ENCODE results near the gene OGDH.

Gene OGDH

DNA sequence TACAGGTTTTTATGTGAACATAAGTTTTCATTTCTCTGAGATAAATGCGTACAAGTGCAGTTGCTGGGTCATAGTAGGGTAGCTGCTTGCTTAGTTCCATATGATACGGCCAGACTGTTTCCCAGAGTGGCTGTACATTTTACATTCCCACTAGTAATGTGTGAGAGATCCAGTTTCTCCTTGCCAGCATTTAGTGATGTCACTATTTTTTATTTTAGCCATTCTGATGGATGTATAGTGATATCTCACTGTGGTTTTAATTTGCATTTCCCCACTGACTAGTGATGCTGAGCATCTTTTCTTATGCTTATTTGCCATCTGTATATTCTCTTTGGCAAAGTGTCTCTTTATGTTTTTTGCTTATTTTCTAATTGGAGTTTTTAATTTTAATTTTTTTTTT, 146.4 kb downstream of the OGDH start:
- ATAC-seq = no peak
- TF ChIP-seq ESRRG (CRISPR knock-in tag; IDR thresholded peaks at IDR 0.05) (no peak), ZC3H10 (CRISPR knock-in tag; IDR thresholded peaks at IDR 0.05) (no peak), BACH2 (CRISPR knock-in tag; IDR thresholded peaks at IDR 0.05; ENCODE audit: borderline replicate concordance) (no peak)

- TF ChIP-seq TSHZ2 (CRISPR knock-in tag; IDR thresholded peaks at IDR 0.05) = no peak
- TF ChIP-seq, protein P1, sequence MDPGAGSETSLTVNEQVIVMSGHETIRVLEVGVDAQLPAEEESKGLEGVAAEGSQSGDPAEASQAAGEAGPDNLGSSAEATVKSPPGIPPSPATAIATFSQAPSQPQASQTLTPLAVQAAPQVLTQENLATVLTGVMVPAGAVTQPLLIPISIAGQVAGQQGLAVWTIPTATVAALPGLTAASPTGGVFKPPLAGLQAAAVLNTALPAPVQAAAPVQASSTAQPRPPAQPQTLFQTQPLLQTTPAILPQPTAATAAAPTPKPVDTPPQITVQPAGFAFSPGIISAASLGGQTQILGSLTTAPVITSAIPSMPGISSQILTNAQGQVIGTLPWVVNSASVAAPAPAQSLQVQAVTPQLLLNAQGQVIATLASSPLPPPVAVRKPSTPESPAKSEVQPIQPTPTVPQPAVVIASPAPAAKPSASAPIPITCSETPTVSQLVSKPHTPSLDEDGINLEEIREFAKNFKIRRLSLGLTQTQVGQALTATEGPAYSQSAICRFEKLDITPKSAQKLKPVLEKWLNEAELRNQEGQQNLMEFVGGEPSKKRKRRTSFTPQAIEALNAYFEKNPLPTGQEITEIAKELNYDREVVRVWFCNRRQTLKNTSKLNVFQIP (CRISPR knock-in tag; IDR thresholded peaks at IDR 0.05; ENCODE audit: borderline replicate concordance, low read depth) = no peak
- no peak for ATAC-seq
These were observed 148.6 kb downstream of the OGDH start for GRCh38 chr7:44754802-44755697.

GRCh38 chr7:44755698-44756627, 149.5 kb downstream of the OGDH start:
- TF ChIP-seq RARB (CRISPR knock-in tag; IDR thresholded peaks at IDR 0.05) (no peak), PPARA (CRISPR knock-in tag; IDR thresholded peaks at IDR 0.05; ENCODE audit: borderline replicate concordance) (no peak), ESRRG (CRISPR knock-in tag; IDR thresholded peaks at IDR 0.05) (no peak), CSDC2 (CRISPR knock-in tag; IDR thresholded peaks at IDR 0.05) (no peak)
- ATAC-seq = no peak

DNA sequence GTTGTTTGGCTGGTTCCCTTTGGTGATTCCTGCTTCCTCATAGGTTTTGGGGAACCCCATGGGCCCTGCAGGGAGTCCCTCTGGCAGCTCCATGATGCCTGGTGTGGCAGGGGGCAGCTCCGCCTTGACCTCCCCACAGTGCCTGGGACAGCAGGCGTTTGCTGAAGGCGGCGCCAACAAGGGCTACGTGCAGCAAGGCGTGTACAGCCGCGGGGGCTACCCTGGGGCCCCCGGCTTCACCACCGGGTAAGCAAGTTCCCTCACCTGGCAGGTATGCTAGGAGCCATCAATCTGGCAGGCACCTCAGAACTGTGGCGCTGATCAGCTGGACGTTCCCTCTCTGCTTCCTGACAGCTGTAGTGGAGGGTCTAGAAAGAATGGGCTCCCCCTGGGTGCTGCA, 150.5 kb downstream of the OGDH start:
- ATAC-seq = no peak
- TF ChIP-seq ZC3H10 (CRISPR knock-in tag; IDR thresholded peaks at IDR 0.05) = no peak
- no peak for TF ChIP-seq BACH2 (CRISPR knock-in tag; IDR thresholded peaks at IDR 0.05; ENCODE audit: borderline replicate concordance)
- no peak for TF ChIP-seq ZNF8 (CRISPR knock-in tag; IDR thresholded peaks at IDR 0.05)

GRCh38 chr7:44757311-44757710, 150.9 kb downstream of the OGDH start:
- no peak for TF ChIP-seq ZFP30 (CRISPR knock-in tag; IDR thresholded peaks at IDR 0.05)
- TF ChIP-seq SNAI2 (CRISPR knock-in tag; IDR thresholded peaks at IDR 0.05) = no peak
- TF ChIP-seq RARB (CRISPR knock-in tag; IDR thresholded peaks at IDR 0.05) = no peak
- TF ChIP-seq, protein P2, sequence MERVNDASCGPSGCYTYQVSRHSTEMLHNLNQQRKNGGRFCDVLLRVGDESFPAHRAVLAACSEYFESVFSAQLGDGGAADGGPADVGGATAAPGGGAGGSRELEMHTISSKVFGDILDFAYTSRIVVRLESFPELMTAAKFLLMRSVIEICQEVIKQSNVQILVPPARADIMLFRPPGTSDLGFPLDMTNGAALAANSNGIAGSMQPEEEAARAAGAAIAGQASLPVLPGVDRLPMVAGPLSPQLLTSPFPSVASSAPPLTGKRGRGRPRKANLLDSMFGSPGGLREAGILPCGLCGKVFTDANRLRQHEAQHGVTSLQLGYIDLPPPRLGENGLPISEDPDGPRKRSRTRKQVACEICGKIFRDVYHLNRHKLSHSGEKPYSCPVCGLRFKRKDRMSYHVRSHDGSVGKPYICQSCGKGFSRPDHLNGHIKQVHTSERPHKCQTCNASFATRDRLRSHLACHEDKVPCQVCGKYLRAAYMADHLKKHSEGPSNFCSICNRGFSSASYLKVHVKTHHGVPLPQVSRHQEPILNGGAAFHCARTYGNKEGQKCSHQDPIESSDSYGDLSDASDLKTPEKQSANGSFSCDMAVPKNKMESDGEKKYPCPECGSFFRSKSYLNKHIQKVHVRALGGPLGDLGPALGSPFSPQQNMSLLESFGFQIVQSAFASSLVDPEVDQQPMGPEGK (CRISPR knock-in tag; IDR thresholded peaks at IDR 0.05; ENCODE audit: borderline replicate concordance) = no peak
- no peak for TF ChIP-seq ZNF8 (CRISPR knock-in tag; IDR thresholded peaks at IDR 0.05)
- TF ChIP-seq TSHZ2 (CRISPR knock-in tag; IDR thresholded peaks at IDR 0.05) = no peak
- TF ChIP-seq ZNF70 (CRISPR knock-in tag; IDR thresholded peaks at IDR 0.05) = no peak
- TF ChIP-seq TOX (CRISPR knock-in tag; IDR thresholded peaks at IDR 0.05; ENCODE audit: borderline replicate concordance) = no peak
- TF ChIP-seq OSR1 (CRISPR knock-in tag; IDR thresholded peaks at IDR 0.05) = no peak
- no peak for TF ChIP-seq ZFP3 (CRISPR knock-in tag; IDR thresholded peaks at IDR 0.05)
- TF ChIP-seq ZC3H10 (CRISPR knock-in tag; IDR thresholded peaks at IDR 0.05) = no peak
- TF ChIP-seq ESRRG (CRISPR knock-in tag; IDR thresholded peaks at IDR 0.05) = no peak
- TF ChIP-seq, protein P3, sequence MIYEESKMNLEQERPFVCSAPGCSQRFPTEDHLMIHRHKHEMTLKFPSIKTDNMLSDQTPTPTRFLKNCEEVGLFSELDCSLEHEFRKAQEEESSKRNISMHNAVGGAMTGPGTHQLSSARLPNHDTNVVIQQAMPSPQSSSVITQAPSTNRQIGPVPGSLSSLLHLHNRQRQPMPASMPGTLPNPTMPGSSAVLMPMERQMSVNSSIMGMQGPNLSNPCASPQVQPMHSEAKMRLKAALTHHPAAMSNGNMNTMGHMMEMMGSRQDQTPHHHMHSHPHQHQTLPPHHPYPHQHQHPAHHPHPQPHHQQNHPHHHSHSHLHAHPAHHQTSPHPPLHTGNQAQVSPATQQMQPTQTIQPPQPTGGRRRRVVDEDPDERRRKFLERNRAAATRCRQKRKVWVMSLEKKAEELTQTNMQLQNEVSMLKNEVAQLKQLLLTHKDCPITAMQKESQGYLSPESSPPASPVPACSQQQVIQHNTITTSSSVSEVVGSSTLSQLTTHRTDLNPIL (CRISPR knock-in tag; IDR thresholded peaks at IDR 0.05; ENCODE audit: low read depth) = no peak
- no peak for TF ChIP-seq ZNF565 (CRISPR knock-in tag; conservative IDR thresholded peaks at IDR 0.05; ENCODE audit: low read depth)
- TF ChIP-seq TCF4 (CRISPR knock-in tag; IDR thresholded peaks at IDR 0.05; ENCODE audit: borderline replicate concordance) = no peak
- TF ChIP-seq CSDC2 (CRISPR knock-in tag; IDR thresholded peaks at IDR 0.05) = no peak

More at GRCh38 chr7:44757311-44757710, 150.9 kb downstream of the OGDH start:
- ATAC-seq = no peak; the same call in 2 of the 3 replicates
